ENCODE measurements around the gene FIGNL1. TPM values are rescaled to one million over a fixed set of nuclear protein-coding genes. Genes with fewer than 3 reads are reported as not detected.

Gene FIGNL1
- total RNA-seq, 6 donors from 2014 or later, result 1.9 to 14.7 (median 8.0) TPM

DNA sequence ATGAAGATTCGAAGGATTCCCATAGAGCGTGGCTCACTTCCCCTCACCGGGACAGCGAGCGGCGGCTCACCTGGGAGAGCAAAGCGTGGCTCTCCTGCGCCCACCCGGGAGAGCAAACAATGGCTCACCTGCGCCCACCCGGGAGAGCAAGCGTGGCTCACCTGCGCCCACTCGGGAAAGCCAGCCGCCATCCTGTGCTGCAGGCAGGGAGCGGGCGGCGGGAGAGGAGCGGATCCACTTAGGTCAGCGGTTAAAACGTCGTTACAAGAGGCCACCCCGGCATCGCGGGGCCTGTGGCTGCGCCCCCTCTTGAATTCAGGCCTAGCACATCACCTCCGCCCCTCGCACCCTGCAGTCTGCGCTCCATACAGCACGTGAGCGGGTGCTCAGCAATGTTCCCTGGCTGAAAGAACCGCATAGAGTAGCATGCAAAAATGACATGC, 461 bp upstream of the FIGNL1 start:
- peaks cover 0 to 14% (median 9%) of the 10 kb centered on the region in 4 donors for H3K36me3 ChIP-seq
- WGBS, 2 donors, result 13 to 15% methylated on average over 14 to 32 of the region's 32 CpGs
- H3K27ac ChIP-seq, result peak overlapping the region; percentile 57 to 86 (median 72)
- H3K9me3 ChIP-seq, result no peaks in the 10 kb centered on the region
- H3K27me3 ChIP-seq, result no peaks in the 10 kb centered on the region
- DNase-seq (peak in 1 of 2 donors; percentile 84), ATAC-seq (ENCODE audit: low FRiP score in 2 of 2) (peak; percentile 16 to 38)
- H3K4me3 ChIP-seq, result peak overlapping the region; percentile 39 to 97 (median 76)
- peaks cover 7 to 16% (median 12%) of the 10 kb centered on the region in 4 donors for H3K4me1 ChIP-seq
- TF ChIP-seq POLR2A (IDR thresholded peaks at IDR 0.05) (no peak), POLR2AphosphoS5 (IDR thresholded peaks at IDR 0.05) (no peak), EP300 (IDR thresholded peaks at IDR 0.05) (no peak)
- TF ChIP-seq, protein P1, sequence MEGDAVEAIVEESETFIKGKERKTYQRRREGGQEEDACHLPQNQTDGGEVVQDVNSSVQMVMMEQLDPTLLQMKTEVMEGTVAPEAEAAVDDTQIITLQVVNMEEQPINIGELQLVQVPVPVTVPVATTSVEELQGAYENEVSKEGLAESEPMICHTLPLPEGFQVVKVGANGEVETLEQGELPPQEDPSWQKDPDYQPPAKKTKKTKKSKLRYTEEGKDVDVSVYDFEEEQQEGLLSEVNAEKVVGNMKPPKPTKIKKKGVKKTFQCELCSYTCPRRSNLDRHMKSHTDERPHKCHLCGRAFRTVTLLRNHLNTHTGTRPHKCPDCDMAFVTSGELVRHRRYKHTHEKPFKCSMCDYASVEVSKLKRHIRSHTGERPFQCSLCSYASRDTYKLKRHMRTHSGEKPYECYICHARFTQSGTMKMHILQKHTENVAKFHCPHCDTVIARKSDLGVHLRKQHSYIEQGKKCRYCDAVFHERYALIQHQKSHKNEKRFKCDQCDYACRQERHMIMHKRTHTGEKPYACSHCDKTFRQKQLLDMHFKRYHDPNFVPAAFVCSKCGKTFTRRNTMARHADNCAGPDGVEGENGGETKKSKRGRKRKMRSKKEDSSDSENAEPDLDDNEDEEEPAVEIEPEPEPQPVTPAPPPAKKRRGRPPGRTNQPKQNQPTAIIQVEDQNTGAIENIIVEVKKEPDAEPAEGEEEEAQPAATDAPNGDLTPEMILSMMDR (IDR thresholded peaks at IDR 0.05), result no peak

DNA sequence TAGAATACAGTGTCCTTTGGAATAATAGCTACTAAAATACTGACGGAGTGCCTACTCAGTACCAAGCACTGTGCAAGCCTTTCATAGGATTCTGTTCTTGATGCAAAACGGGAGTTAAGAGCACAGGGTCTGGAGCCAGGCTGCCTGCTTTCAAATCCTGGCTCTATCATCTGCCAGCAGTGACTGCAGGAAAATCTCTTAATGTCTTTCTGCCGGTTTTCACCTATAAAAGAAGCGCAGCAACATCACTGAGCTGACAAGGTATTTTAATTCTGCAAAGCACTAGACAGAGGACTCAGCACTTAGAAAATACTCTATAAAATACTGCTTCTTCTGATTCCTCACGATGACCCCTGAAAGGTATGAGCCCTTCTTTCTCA, 659 bp downstream of the FIGNL1 start:
- Histone ChIP-seq H3K4me3 (peak overlapping the region; percentile 39 to 97 (median 76)), H3K27me3 (no peaks in the 10 kb centered on the region), H3K9me3 (no peaks in the 10 kb centered on the region), H3K36me3 (peaks cover 0 to 19% (median 10%) of the 10 kb centered on the region in 4 donors), H3K27ac (peak overlapping the region; percentile 57 to 86 (median 72)), H3K4me1 (peaks cover 7 to 16% (median 12%) of the 10 kb centered on the region in 4 donors)
- DNase-seq, result no peak
- ATAC-seq (ENCODE audit: low FRiP score in 2 of 2), result no peak
- TF ChIP-seq EP300 (IDR thresholded peaks at IDR 0.05) (no peak), POLR2A (IDR thresholded peaks at IDR 0.05) (no peak), POLR2AphosphoS5 (IDR thresholded peaks at IDR 0.05) (no peak)
- TF ChIP-seq, protein P1 (IDR thresholded peaks at IDR 0.05), result no peak
- WGBS, 2 donors, result 8 to 12% methylated on average over 4 to 5 of the region's 5 CpGs

DNA sequence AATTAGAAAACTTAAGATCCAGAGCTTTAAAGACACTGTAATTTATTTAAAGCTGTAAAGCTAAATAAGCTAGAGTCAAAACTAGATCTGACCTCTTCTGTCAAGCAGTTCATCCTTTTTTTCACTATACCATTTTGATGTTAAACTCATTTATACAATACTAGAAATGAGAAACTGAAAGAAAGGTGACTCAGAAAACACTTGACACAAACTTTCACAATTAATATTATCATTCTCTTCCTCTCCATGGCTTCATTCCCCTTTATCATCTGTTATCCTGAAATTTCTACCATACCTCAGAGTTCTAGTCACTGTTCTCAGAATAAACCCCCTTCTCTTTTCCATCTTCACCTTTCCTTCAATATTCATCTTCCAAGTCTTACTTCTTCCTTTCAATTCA, 1.3 kb downstream of the FIGNL1 start:
- Histone ChIP-seq H3K9me3 (no peaks in the 10 kb centered on the region), H3K4me1 (peaks cover 7 to 16% (median 12%) of the 10 kb centered on the region in 4 donors), H3K27ac (no peak overlapping the region), H3K36me3 (peaks cover 0 to 24% (median 10%) of the 10 kb centered on the region in 4 donors), H3K27me3 (no peaks in the 10 kb centered on the region), H3K4me3 (no peak overlapping the region)
- no peak for ATAC-seq (ENCODE audit: low FRiP score in 2 of 2)
- no peak for TF ChIP-seq POLR2AphosphoS5 (IDR thresholded peaks at IDR 0.05)
- DNase-seq, result no peak

DNA sequence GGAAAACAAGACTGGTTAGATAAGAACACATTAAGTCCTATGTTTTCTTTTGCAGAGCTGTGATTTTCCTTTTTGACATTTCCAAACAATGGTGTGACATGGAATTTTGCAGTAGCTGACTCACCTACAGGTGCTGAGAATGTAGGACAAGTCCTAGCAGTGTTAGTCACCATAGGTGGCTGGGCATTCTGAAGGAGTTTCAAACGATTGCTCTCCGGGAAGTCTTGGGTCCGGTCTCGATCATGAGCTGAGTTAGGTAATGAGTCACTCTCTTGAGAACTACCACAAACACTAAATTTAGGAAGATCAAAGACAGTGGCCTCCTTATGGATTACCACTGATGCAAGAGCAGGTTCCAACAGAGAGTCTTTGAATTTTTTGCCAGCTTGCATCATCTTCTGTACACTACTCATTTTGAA, 3.6 kb downstream of the FIGNL1 start:
- no peaks in the 10 kb centered on the region for H3K27me3 ChIP-seq
- 40 to 77% methylated on average over 4 of the region's 4 CpGs for WGBS, 2 donors
- DNase-seq (peak in 1 of 2 donors; percentile 60), ATAC-seq (ENCODE audit: low FRiP score in 2 of 2) (peak in 1 of 2 donors; percentile 78)
- H3K9me3 ChIP-seq, result no peaks in the 10 kb centered on the region
- peaks cover 0 to 27% (median 10%) of the 10 kb centered on the region in 4 donors for H3K36me3 ChIP-seq
- H3K4me1 ChIP-seq, result peaks cover 7 to 16% (median 12%) of the 10 kb centered on the region in 4 donors
- peak in 1 of 2 donors; percentile 8 for TF ChIP-seq POLR2AphosphoS5 (IDR thresholded peaks at IDR 0.05)
- TF ChIP-seq EP300 (IDR thresholded peaks at IDR 0.05), result peak in 1 of 4 donors; percentile 76
- TF ChIP-seq POLR2A (IDR thresholded peaks at IDR 0.05), result no peak
- TF ChIP-seq, protein P1 (IDR thresholded peaks at IDR 0.05), result no peak
- H3K27ac ChIP-seq, result no peak overlapping the region
- H3K4me3 ChIP-seq, result no peak overlapping the region

DNA sequence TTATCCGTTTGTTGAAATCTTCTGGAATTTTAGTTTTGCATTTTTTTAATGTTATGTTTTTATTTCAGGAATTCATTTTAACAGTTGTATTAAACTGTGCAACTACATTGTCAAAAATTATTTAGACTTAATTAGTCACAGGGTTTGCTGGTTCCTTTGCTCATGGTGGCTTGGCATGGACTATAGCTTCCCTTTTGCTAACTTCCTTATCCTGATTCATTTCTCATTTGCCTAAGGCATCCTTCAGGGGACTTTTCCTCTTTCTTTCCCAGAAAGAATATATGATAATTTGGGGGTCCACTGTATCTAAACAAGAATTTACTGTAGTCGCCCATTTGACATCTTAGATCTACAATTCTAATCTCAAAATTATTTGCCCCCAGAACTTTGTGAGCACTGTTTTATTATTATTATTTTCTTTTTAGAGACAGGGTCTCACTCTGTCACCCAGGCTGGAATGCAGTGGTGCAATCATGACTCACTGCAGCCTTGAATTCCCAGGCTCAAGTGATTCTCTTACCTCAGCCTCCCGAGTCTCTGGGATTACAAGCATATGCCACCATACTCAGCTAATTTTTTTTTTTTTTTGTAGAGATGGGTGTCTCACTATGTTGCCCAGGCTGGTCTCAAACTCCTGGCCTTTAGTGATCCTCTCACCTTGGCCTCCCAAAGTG, 13.9 kb downstream of the FIGNL1 start:
- no peaks in the 10 kb centered on the region for H3K27me3 ChIP-seq
- 80 to 82% methylated on average over 3 of the region's 3 CpGs for WGBS, 2 donors
- H3K27ac ChIP-seq, result no peak overlapping the region
- H3K4me1 ChIP-seq, result no peaks in the 10 kb centered on the region
- TF ChIP-seq, protein P1 (IDR thresholded peaks at IDR 0.05), result no peak
- TF ChIP-seq POLR2A (IDR thresholded peaks at IDR 0.05), result no peak
- no peak for TF ChIP-seq POLR2AphosphoS5 (IDR thresholded peaks at IDR 0.05)
- TF ChIP-seq EP300 (IDR thresholded peaks at IDR 0.05), result no peak
- no peaks in the 10 kb centered on the region for H3K9me3 ChIP-seq
- ATAC-seq (ENCODE audit: low FRiP score in 2 of 2) (no peak), DNase-seq (no peak)
- no peak overlapping the region for H3K4me3 ChIP-seq
- H3K36me3 ChIP-seq, result peaks cover 0 to 5% (median 0%) of the 10 kb centered on the region in 4 donors

Measured in upper lobe of left lung (tissue), 6 donors.